CD1c-positive myeloid dendritic cell (primary cell): ENCODE measurements around the gene INSYN2A.

Experiments
- DNase-seq: peaks from one replicate; pipeline ENCODE4 v3.0.0-alpha.2; 2016; ENCODE audit errors: extremely low spot score

Gene INSYN2A

GRCh38 chr10:127195571-127196281 is 665 bp downstream of the INSYN2A start:
- no peak for DNase-seq

DNA sequence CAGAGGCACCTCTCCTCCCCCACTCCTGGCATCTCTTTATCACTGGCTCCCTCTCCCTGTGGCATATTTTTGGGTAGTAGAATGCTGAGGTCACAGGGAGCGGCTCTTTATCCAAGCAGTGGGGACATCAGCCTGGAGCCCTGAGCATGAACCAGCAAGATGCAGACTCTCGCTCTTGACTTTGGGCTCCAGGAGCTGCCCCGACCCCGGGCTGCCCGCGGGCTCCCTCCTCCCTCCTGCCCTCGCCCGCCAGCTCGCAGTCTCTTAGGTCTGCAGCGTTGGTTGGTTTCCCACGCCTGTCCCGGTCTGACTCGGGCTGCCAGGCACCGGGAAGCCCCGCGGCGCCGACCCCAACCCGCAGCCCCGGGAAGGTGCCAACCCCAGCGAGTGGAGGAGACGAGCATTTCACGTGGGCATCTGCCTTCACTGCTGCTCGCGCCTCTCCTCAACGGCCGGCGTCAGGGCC is 1.3 kb downstream of the INSYN2A start:
- DNase-seq, result no peak

DNA sequence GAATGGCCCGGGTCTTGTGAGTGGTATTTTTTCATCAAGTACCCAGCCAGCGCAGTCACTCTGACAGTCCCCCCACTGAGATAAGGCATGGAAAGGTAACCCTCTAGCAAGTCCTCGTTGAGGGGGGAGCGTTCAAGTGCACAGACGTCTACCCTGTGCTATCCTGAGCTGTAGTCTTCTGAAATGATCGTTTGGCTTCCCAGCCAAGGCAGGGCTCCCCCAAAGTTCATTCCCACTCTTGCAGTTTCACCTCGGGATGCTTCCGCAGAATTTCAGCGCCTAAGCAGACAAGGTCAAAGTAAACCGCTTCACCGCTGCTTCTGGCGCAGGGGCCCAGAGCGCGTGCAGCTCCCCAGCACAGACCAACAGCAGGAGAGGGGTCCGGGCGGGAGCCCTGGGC is 1.8 kb downstream of the INSYN2A start:
- no peak for DNase-seq

GRCh38 chr10:127194111-127194510 is 2.3 kb downstream of the INSYN2A start:
- no peak for DNase-seq

GRCh38 chr10:127193125-127193524 is 3.3 kb downstream of the INSYN2A start:
- no peak for DNase-seq

DNA sequence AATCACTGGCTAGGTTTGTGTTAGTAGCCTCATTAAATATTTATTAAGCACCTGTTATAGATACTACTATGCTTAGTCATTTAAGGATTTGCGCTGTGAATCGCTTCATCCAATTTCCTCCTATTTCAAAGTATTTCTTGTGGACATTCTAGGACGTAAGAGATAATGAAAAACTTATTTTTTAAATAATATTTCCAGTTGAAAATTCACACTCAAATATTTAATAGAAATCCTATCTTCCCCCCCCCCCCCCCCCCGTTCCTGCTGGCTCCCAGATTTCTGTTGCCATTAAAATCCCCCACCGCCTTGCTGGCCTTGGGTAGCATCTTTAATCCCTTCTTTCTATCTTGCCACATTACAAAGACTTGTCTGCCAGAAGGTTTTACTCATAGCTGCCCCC is 6.0 kb downstream of the INSYN2A start:
- no peak for DNase-seq

- DNase-seq, result no peak
These were observed 7.2 kb downstream of the INSYN2A start for GRCh38 chr10:127189226-127189625.

DNA sequence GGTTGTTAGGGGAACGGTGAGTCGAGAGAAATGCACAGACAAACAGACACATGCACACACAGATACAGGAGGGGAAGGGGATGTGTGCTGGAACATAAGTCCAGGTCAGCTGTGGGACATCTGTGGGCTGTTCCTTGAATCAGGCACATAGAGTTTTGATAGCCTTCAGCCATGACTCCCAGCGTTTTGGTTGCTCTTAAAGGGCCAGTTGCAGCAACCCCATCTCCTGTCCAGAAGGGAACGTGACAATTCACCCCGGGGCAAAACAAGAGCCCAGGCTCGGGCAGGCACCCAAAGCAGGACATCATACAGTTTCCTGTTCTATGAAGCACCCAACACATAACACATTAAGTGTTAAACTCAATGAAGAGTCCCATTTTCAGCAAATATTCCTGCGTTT is 9.6 kb downstream of the INSYN2A start:
- no peak for DNase-seq

- no peak for DNase-seq
These were observed 11.8 kb downstream of the INSYN2A start for GRCh38 chr10:127184582-127184981.

GRCh38 chr10:127182161-127182560 is 14.2 kb downstream of the INSYN2A start:
- no peak for DNase-seq

DNA sequence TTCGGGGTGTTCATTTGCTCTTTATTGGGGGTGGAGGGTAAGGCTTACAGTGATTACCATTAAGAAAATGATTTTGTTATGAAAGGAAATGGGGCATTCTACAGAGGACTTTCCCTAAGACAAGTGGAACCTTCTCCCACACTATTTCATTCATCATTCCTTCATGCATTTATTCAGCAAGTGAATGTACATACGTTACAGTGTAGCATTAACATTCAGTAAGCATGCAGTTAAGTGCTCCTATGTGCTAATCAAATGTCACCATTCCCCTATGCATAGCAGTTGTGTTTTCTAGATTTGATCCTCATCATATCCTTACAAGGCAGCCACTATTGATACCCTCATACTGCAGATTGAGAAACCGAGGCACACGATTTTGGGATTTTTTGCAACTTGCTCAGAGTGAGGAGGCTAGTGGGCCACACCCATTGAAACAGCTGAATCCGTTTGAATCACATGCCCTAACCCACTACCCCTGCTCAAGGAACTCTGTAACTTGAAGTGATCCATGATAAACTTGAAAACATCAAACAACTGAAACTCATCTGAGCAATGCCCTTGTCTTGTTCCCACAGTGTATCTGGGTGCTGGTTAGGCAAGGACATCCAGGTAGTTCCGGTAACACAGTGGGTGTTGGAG is 16.7 kb downstream of the INSYN2A start:
- DNase-seq, result no peak

GRCh38 chr10:127176649-127177048 is 19.7 kb downstream of the INSYN2A start:
- DNase-seq, result no peak

DNA sequence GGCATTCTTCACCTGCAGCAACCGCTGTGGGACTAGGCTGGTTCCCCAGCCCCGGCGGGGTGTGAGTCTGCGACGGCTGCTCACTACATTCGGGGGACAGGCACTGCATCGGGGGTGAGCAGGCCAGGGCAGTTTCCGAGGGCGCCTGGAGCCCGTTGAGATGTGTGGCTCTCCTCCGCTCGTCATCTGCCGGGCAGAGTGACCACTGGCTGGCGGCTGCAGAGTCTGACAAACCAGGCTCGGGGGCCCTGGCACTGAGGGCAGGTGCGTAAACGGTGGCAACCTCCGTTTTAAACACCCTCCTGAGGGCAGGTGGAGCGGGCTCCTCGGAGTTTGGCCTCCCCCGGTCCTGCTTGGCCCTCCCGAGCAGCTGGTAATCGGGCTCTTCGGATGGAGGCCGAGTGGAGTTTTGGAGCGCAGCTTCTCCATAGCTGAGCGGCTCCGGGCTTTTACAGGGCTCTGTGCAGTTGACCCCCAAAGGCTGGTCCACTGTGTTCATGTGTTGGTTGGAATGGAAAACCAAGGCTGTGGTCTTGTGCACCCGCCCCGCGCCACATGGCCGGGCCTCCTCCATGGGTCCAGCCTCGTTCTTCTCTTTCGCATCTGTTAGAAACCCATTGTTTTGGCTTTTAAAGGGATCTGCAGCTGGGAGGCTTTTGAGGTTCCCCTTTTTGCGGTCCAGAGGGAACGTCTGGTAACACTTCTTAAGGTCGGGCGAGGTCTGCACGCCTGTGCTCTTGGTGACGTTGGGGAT is 20.9 kb downstream of the INSYN2A start:
- DNase-seq, result no peak

DNA sequence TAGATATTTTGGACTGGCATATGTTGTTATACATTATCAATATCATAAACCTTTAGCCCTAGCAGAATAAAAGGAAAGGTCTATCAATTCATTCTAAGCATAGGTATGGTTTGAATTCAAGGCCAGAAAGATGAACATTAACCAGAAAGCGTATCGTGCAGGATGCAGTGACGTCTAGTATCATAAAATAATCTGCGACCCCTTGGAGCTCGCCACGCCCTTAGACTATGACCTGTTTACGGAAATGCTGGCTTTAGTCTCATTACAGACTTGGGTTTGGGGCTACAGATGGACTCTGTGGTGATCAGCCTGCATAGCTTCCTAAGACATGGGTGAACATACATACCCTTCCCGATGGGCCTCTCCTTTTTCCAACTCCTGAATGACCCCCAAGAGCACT is 21.5 kb downstream of the INSYN2A start:
- DNase-seq, result no peak

DNA sequence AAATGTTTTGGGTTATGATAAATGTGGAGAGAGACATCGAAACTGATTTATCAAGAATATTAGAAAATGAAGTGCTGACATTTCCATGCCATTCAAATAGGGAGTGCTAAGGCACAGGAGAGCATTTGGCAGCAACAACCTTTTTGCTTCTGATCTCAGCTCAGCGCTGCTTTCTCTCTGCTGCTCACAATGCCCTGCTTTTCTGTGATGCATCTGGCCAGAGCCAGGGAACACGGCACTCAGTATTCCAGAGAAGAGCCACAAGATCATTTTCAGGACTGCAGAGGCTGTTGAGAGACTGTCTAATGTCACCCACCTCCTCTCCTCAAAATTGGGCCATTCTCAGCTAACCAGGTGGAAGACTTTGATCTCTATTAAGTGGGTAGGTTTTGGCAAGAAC is 28.1 kb downstream of the INSYN2A start:
- DNase-seq, result no peak

GRCh38 chr10:127162841-127163240 is 33.5 kb downstream of the INSYN2A start:
- no peak for DNase-seq

GRCh38 chr10:127161482-127161881 is 34.9 kb downstream of the INSYN2A start:
- DNase-seq, result no peak

DNA sequence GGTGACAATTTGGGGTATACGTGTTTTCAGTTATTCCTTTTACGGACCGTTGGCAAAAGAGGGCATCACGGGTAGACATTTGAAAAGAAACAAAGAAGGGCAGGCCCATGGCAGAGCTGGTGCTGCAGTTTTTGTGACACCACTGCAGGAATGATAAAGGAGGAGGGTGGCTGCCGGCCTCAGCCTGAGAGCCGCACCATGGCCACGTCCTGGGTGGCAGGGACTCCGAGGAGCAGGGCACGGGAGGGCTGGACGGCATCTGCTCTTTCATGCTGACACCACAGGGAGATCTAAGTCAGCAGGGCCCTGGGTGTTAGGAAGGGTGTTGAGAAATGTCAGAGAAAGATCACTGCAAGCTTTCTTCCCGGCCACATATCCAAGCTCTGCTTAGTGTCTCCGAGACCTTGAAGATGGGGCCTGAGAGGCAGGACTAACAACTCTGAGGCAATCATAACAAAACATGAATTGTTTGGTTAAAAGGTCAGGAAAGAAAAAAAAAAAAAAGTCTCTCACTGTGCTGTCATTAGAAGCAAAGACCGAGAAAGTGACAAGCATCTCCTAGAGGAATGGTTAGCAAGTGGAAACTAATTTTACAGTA is 36.6 kb downstream of the INSYN2A start:
- no peak for DNase-seq

- no peak for DNase-seq
These were observed 37.7 kb downstream of the INSYN2A start for GRCh38 chr10:127158662-127159061.

DNA sequence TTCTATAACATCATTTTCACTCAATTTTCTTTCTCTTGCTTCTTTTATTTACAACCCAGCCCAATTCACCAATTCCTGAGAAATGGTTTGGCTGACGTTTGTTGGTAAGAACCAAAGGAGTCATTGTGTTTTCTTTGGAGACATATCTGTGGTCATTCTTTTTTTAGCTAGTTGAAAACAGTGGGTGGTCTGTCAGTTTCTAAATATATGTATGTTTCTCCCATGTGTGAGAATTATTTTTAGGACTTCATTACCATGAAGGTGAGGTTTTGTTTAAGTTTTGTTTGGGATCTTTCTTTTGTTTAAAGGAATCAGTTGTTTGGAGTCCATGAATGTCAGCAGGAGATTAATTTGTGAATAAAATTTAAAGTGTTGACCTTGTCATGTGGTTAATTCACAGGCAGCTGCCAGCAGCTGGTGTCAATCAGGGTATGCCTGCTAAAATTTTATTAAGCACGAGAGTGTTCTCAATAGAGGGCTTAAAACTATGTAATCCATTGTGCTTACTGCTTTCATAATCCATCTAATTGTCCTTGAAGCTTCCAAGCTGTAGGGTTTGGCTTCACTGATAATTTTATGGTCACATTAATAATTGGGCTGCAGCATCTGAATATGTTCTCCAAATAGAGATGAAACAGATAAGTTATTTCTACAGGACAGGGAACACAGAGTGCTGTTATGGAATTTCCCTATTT is 38.7 kb downstream of the INSYN2A start:
- DNase-seq, result no peak

- DNase-seq, result no peak
These were observed 39.3 kb downstream of the INSYN2A start for GRCh38 chr10:127157089-127157488.
